Ishikawa (cell line): ENCODE results near the gene CYP2C19.

Source experiments
- CEBPB ChIP-seq: IDR thresholded peaks from 2 replicates; pipeline ENCODE4 v1.6.1; 2012
- CREB1 ChIP-seq: IDR thresholded peaks from 2 replicates; pipeline ENCODE4 v1.6.1; 2012; ENCODE audit warnings: low read depth
- EGR1 ChIP-seq: IDR thresholded peaks from 2 replicates; pipeline ENCODE4 v1.6.1; 2012
- EP300 ChIP-seq: IDR thresholded peaks from 2 replicates; pipeline ENCODE4 v1.6.1; 2012; ENCODE audit warnings: borderline replicate concordance
- FOXM1 ChIP-seq: IDR thresholded peaks from 2 replicates; pipeline ENCODE4 v1.6.1; 2012; ENCODE audit warnings: low read depth, borderline replicate concordance
- MAX ChIP-seq: IDR thresholded peaks from 2 replicates; pipeline ENCODE4 v1.6.1; 2012
- NFIC ChIP-seq: IDR thresholded peaks from 2 replicates; pipeline ENCODE4 v1.6.1; 2012
- RAD21 ChIP-seq: IDR thresholded peaks from 2 replicates; pipeline ENCODE4 v1.6.1; 2012; ENCODE audit warnings: low read depth
- REST ChIP-seq: IDR thresholded peaks from 2 replicates; pipeline ENCODE4 v1.6.1; 2012; ENCODE audit warnings: low read depth, mild to moderate bottlenecking
- TAF1 ChIP-seq: IDR thresholded peaks from 2 replicates; pipeline ENCODE4 v1.6.1; 2012; ENCODE audit warnings: low read depth, mild to moderate bottlenecking
- TCF12 ChIP-seq: IDR thresholded peaks from 2 replicates; pipeline ENCODE4 v1.6.1; 2012; ENCODE audit warnings: low read depth
- TEAD4 ChIP-seq: IDR thresholded peaks from 2 replicates; pipeline ENCODE4 v1.6.1; 2012
- USF1 ChIP-seq: IDR thresholded peaks from 2 replicates; pipeline ENCODE4 v1.6.1; 2012
- YY1 ChIP-seq: IDR thresholded peaks from 2 replicates; pipeline ENCODE4 v1.6.1; 2012; ENCODE audit warnings: low read depth
- ZBTB7A ChIP-seq: IDR thresholded peaks from 2 replicates; pipeline ENCODE4 v1.6.1; 2012; ENCODE audit warnings: low read depth

Gene CYP2C19

GRCh38 chr10:94747838-94748237, 14.6 kb upstream of the CYP2C19 start:
- TF ChIP-seq YY1: no peak

- TF ChIP-seq TAF1 (no peak), MAX (no peak), YY1 (no peak), TCF12 (no peak), EGR1 (no peak), NFIC (no peak), CEBPB (no peak), REST (no peak), FOXM1 (no peak), ZBTB7A (no peak), EP300 (no peak), TEAD4 (no peak), USF1 (no peak), CREB1 (no peak), RAD21 (no peak)
These were observed 4.6 kb upstream of the CYP2C19 start for GRCh38 chr10:94757916-94758315.

GRCh38 chr10:94760586-94761178, 1.8 kb upstream of the CYP2C19 start:
- TF ChIP-seq YY1 (no peak), REST (no peak), EGR1 (no peak), TEAD4 (no peak), FOXM1 (no peak), RAD21 (no peak), TAF1 (no peak), ZBTB7A (no peak), CEBPB (no peak), NFIC (no peak), EP300 (no peak), MAX (no peak), TCF12 (no peak)

- no peak for TF ChIP-seq TAF1
- TF ChIP-seq TEAD4: no peak
- TF ChIP-seq CREB1: no peak
- no peak for TF ChIP-seq NFIC
These were observed 15.5 kb downstream of the CYP2C19 start for GRCh38 chr10:94777886-94778458.

- TF ChIP-seq TAF1 (no peak), MAX (no peak), NFIC (no peak), YY1 (no peak), ZBTB7A (no peak), TEAD4 (no peak), CREB1 (no peak), REST (no peak), TCF12 (no peak), RAD21 (no peak), CEBPB (no peak), FOXM1 (no peak), EP300 (no peak)
These were observed 18.4 kb downstream of the CYP2C19 start for GRCh38 chr10:94780844-94781243.
